HL-60 (cell line): ENCODE data around the gene GCAT.
A peak's percentile ranks its signal among the peaks of the same experiment; 100 is the strongest.

Source experiments
- DNase-seq, 2 experiments: peaks; one replicate each; pipeline ENCODE4 v3.0.0-alpha.2; 2010 to 2020; ENCODE audit warnings: low read depth in 1 of 2, low spot score in 1 of 2
- H3K27ac ChIP-seq: fragments of 250-450 bp; sonication (Bioruptor Pico); replicated peaks from 2 replicates; pipeline ENCODE4 v1.5.1; 2020; ENCODE audit warnings: mild to moderate bottlenecking, moderate library complexity
- H3K27me3 ChIP-seq: fragments of 250-450 bp; sonication (Bioruptor Pico); 2 replicates; pipeline ENCODE4 v1.5.1; 2021; ENCODE audit warnings: mild to moderate bottlenecking, moderate library complexity; ENCODE audit not compliant: insufficient read depth, poor library complexity, severe bottlenecking
- H3K4me3 ChIP-seq: replicated peaks from 2 replicates; pipeline ENCODE4 v1.5.1; 2011; ENCODE audit warnings: mild to moderate bottlenecking, control low read depth, low read length; ENCODE audit not compliant: insufficient read depth
- GABPA ChIP-seq: IDR thresholded peaks from 2 replicates; pipeline ENCODE4 v1.6.1; 2012; ENCODE audit warnings: low read depth
- POLR2AphosphoS5 ChIP-seq: IDR thresholded peaks from 2 replicates; pipeline ENCODE4 v1.6.1; 2012; ENCODE audit warnings: low read depth
- SPI1 ChIP-seq: IDR thresholded peaks from 2 replicates; pipeline ENCODE4 v1.6.1; 2012; ENCODE audit warnings: low read depth, mild to moderate bottlenecking, borderline replicate concordance
- TF ChIP-seq, protein P1 (sequence below): IDR thresholded peaks from one replicate; pipeline ENCODE4 v1.5.1; 2011; ENCODE audit warnings: low read length, control low read depth, inconsistent platforms; ENCODE audit not compliant: insufficient read depth
- TF ChIP-seq, protein P2 (sequence below): IDR thresholded peaks from 2 replicates; pipeline ENCODE4 v1.6.1; 2012; ENCODE audit warnings: low read depth; ENCODE audit not compliant: insufficient replicate concordance

GCAT gene

DNA sequence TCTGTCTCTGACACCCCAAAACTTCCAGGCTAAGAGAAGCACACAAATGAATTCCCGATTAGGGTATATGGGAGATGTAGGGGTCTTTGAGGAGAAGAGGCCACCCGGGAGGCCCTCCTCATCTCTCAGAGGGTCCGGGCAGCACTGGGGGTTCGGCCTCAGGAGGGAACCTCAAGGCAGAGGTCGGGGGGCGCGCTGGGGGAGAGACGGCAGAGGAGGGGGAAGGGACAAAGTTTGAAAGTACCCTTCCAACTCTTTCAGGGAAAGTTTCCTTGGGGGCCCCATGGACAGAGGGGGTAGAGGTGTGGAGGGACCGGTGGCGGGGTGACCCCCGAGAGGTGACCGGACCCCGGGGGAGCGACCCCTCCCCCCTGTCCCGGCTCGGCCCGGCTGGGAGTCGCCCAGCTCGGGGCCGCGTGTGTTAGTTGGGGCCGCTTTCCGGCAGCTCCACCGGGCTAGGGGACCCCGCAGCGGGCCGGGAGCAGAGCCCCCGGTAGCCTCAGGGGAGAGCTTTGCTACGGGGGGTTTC is 3.3 kb upstream of the GCAT start:
- TF ChIP-seq SPI1 (no peak), POLR2AphosphoS5 (no peak), GABPA (no peak)
- TF ChIP-seq, protein P1, sequence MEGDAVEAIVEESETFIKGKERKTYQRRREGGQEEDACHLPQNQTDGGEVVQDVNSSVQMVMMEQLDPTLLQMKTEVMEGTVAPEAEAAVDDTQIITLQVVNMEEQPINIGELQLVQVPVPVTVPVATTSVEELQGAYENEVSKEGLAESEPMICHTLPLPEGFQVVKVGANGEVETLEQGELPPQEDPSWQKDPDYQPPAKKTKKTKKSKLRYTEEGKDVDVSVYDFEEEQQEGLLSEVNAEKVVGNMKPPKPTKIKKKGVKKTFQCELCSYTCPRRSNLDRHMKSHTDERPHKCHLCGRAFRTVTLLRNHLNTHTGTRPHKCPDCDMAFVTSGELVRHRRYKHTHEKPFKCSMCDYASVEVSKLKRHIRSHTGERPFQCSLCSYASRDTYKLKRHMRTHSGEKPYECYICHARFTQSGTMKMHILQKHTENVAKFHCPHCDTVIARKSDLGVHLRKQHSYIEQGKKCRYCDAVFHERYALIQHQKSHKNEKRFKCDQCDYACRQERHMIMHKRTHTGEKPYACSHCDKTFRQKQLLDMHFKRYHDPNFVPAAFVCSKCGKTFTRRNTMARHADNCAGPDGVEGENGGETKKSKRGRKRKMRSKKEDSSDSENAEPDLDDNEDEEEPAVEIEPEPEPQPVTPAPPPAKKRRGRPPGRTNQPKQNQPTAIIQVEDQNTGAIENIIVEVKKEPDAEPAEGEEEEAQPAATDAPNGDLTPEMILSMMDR, result no peak
- TF ChIP-seq, protein P2, sequence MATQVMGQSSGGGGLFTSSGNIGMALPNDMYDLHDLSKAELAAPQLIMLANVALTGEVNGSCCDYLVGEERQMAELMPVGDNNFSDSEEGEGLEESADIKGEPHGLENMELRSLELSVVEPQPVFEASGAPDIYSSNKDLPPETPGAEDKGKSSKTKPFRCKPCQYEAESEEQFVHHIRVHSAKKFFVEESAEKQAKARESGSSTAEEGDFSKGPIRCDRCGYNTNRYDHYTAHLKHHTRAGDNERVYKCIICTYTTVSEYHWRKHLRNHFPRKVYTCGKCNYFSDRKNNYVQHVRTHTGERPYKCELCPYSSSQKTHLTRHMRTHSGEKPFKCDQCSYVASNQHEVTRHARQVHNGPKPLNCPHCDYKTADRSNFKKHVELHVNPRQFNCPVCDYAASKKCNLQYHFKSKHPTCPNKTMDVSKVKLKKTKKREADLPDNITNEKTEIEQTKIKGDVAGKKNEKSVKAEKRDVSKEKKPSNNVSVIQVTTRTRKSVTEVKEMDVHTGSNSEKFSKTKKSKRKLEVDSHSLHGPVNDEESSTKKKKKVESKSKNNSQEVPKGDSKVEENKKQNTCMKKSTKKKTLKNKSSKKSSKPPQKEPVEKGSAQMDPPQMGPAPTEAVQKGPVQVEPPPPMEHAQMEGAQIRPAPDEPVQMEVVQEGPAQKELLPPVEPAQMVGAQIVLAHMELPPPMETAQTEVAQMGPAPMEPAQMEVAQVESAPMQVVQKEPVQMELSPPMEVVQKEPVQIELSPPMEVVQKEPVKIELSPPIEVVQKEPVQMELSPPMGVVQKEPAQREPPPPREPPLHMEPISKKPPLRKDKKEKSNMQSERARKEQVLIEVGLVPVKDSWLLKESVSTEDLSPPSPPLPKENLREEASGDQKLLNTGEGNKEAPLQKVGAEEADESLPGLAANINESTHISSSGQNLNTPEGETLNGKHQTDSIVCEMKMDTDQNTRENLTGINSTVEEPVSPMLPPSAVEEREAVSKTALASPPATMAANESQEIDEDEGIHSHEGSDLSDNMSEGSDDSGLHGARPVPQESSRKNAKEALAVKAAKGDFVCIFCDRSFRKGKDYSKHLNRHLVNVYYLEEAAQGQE, result no peak
- H3K27me3 ChIP-seq, result peaks cover 21% of the 10 kb centered on the region
- DNase-seq, result no peak
- peak overlapping the region; percentile 24 for H3K4me3 ChIP-seq
- no peak overlapping the region; the same call in 1 of the 2 replicates for H3K27ac ChIP-seq

DNA sequence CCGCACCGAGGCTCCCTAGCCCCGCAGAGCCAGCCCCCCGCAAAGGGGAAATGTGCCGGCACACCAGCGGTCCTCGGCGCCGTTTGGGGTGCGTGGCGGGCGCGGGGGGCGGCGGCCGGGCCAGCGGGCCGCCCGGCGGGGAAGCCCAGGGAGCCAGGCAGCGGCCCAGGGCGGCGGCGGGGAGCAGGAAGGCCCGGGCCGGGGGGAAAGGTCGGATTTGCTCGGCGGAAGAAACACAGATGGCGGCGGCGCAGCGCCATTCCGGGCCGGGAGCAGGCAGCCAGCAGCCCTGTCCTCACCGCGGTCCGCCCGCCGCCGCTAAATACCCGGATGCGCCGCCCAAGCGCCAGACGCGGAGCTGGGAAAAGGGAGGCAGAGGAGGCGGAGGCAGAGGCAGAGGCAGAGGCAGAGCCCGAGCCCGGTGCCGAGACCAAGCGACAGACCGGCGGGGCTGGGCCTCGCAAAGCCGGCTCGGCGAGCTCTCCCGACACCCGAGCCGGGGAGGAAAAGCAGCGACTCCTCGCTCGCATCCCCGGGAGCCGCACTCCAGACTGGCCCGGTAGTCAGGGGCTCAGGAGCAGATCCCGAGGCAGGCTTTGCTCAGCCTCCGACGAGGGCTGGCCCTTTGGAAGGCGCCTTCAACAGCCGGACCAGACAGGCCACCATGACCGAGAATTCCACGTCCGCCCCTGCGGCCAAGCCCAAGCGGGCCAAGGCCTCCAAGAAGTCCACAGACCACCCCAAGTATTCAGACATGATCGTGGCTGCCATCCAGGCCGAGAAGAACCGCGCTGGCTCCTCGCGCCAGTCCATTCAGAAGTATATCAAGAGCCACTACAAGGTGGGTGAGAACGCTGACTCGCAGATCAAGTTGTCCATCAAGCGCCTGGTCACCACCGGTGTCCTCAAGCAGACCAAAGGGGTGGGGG is 2.6 kb upstream of the GCAT start:
- TF ChIP-seq SPI1 (no peak), POLR2AphosphoS5 (no peak), GABPA (no peak)
- TF ChIP-seq, protein P1, result no peak
- TF ChIP-seq, protein P2, result no peak
- peak in 1 of 2 experiments; percentile 52 for DNase-seq
- Histone ChIP-seq H3K27me3 (peaks cover 21% of the 10 kb centered on the region), H3K27ac (no peak overlapping the region; the same call in 1 of the 2 replicates), H3K4me3 (peak overlapping the region; percentile 25)

DNA sequence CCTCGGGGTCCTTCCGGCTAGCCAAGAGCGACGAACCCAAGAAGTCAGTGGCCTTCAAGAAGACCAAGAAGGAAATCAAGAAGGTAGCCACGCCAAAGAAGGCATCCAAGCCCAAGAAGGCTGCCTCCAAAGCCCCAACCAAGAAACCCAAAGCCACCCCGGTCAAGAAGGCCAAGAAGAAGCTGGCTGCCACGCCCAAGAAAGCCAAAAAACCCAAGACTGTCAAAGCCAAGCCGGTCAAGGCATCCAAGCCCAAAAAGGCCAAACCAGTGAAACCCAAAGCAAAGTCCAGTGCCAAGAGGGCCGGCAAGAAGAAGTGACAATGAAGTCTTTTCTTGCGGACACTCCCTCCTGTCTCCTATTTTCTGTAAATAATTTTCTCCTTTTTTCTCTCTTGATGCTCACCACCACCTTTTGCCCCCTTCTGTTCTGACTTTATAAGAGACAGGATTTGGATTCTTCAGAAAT is 1.9 kb upstream of the GCAT start:
- DNase-seq, result no peak
- TF ChIP-seq, protein P2, result no peak
- TF ChIP-seq POLR2AphosphoS5 (no peak), SPI1 (no peak), GABPA (no peak)
- TF ChIP-seq, protein P1, result no peak
- Histone ChIP-seq H3K27ac (no peak overlapping the region), H3K27me3 (peaks cover 21% of the 10 kb centered on the region), H3K4me3 (no peak overlapping the region)
